Liver (tissue), 9 donors: Measurements from ENCODE around the gene ZSCAN21. TPM values are rescaled to one million over a fixed set of nuclear protein-coding genes. Genes with fewer than 3 reads are reported as not detected.

Experiments
- DNase-seq: peaks from one replicate; pipeline ENCODE4 v3.0.0-alpha.2; 2017; ENCODE audit warnings: low spot score
- H3K27ac ChIP-seq, 2 donors: one replicate each; pipeline ENCODE4 v1.7.0; 2013; ENCODE audit warnings: inconsistent platforms in 2 of 2, low read length in 2 of 2, control low read depth in 1 of 2, low read depth in 1 of 2, mild to moderate bottlenecking in 1 of 2
- H3K27me3 ChIP-seq, 4 donors: one replicate each; pipeline versions ENCODE4 v1.6.1 to v1.7.0; 2013; ENCODE audit warnings: low read length in 3 of 4, inconsistent platforms in 1 of 4, mild to moderate bottlenecking in 1 of 4, moderate library complexity in 1 of 4; ENCODE audit not compliant: control insufficient read depth in 4 of 4, insufficient read depth in 4 of 4
- H3K36me3 ChIP-seq, 4 donors: one replicate each; pipeline versions ENCODE4 v1.6.1 to v1.7.0; 2013; ENCODE audit warnings: low read length in 3 of 4, mild to moderate bottlenecking in 3 of 4, low read depth in 1 of 4, moderate library complexity in 1 of 4; ENCODE audit not compliant: control insufficient read depth in 4 of 4, insufficient read depth in 3 of 4
- H3K4me1 ChIP-seq, 4 donors: one replicate each; pipeline versions ENCODE4 v1.6.1 to v1.7.0; 2013; ENCODE audit warnings: low read length in 3 of 4, mild to moderate bottlenecking in 3 of 4, moderate library complexity in 1 of 4; ENCODE audit not compliant: control insufficient read depth in 4 of 4, insufficient read depth in 4 of 4
- H3K4me3 ChIP-seq, 3 donors: one replicate each; pipeline versions ENCODE4 v1.6.1 to v1.7.0; 2013; ENCODE audit warnings: low read length in 3 of 3, control low read depth in 1 of 3, low read depth in 1 of 3, mild to moderate bottlenecking in 1 of 3
- H3K9ac ChIP-seq, 2 donors: one replicate each; pipeline ENCODE4 v1.7.0; 2013; ENCODE audit warnings: low read length in 2 of 2, mild to moderate bottlenecking in 2 of 2, moderate library complexity in 2 of 2, control low read depth in 1 of 2, low read depth in 1 of 2
- H3K9me3 ChIP-seq, 4 donors: one replicate each; pipeline versions ENCODE4 v1.6.1 to v1.7.0; 2013; ENCODE audit warnings: low read length in 3 of 4; ENCODE audit not compliant: control insufficient read depth in 4 of 4
- EGR1 ChIP-seq, 2 donors: IDR thresholded peaks; 2 replicates each; pipeline ENCODE4 v1.6.1; 2016 to 2018; ENCODE audit warnings: antibody characterized with exemption in 2 of 2, low read depth in 2 of 2
- FOXA1 ChIP-seq: IDR thresholded peaks from 2 replicates; pipeline ENCODE4 v1.6.1; 2016; ENCODE audit warnings: antibody characterized with exemption
- FOXA2 ChIP-seq: IDR thresholded peaks from 2 replicates; pipeline ENCODE4 v1.6.1; 2016; ENCODE audit warnings: antibody characterized with exemption
- GABPA ChIP-seq, 2 donors: IDR thresholded peaks in 1 of 2; conservative IDR thresholded peaks in 1 of 2; 2 replicates each; pipeline ENCODE4 v1.6.1; 2016; ENCODE audit warnings: antibody characterized with exemption in 2 of 2, mild to moderate bottlenecking in 1 of 2, moderate library complexity in 1 of 2
- HNF4A ChIP-seq, 2 donors: conservative IDR thresholded peaks; 2 replicates each; pipeline ENCODE4 v1.6.1; 2016; ENCODE audit warnings: antibody characterized with exemption in 2 of 2, mild to moderate bottlenecking in 2 of 2
- JUND ChIP-seq, 2 donors: IDR thresholded peaks; 2 replicates each; pipeline ENCODE4 v1.6.1; 2016; ENCODE audit warnings: antibody characterized with exemption in 2 of 2
- YY1 ChIP-seq: IDR thresholded peaks from 2 replicates; pipeline ENCODE4 v1.6.1; 2016; ENCODE audit warnings: antibody characterized with exemption, mild to moderate bottlenecking
- WGBS: extraction: QIAGEN DNeasy Blood & Tissue Kit; methylation state at CpG from one replicate; pipeline ENCODE4 v1.1.7; 2013; 5-methylcytosine and 5-hydroxymethylcytosine counted together
- polyA plus RNA-seq, 2 donors: library from polyadenylated mRNA; stranded (reverse) in 1 of 2; unstranded in 1 of 2; fragments of 200-250 nt in 1 of 2; fragments of >200 nt in 1 of 2; fragmentation: Nextera tagmentation in 1 of 2; extraction: Ambion mirVana in 1 of 2; gene quantifications; one replicate each; pipeline versions ENCODE4 v1.2.1 to v1.2.3, GENCODE V29; 2013 to 2015
- total RNA-seq, 2 donors: library from RNA; depleted of rRNA; stranded (reverse); fragments of >200 nt; gene quantifications; one replicate each; pipeline ENCODE4 v1.2.3, GENCODE V29; 2014
- TF ChIP-seq, protein P1 (sequence below): fragments of 150-350 bp; IDR thresholded peaks from 2 replicates; pipeline ENCODE4 v1.5.1; 2017; ENCODE audit warnings: improper control_type of control experiment, low read depth, low read length; ENCODE audit not compliant: missing input control
- TF ChIP-seq, protein P2 (sequence below): IDR thresholded peaks from 2 replicates; pipeline ENCODE4 v1.6.1; 2016; ENCODE audit warnings: antibody characterized with exemption
- TF ChIP-seq, protein P3 (sequence below): IDR thresholded peaks from 2 replicates; pipeline ENCODE4 v1.6.1; 2016; ENCODE audit warnings: antibody characterized with exemption
- TF ChIP-seq, protein P4 (sequence below): IDR thresholded peaks from 2 replicates; pipeline ENCODE4 v1.6.1; 2016; ENCODE audit warnings: antibody characterized with exemption
- TF ChIP-seq, protein P5 (sequence below): IDR thresholded peaks from 2 replicates; pipeline ENCODE4 v1.6.1; 2016; ENCODE audit warnings: antibody characterized with exemption, mild to moderate bottlenecking
- donor health status: healthy.
- donor health status: healthy.
- donor health status: healthy.
- donor health status: healthy.
- donor health status: healthy.

Gene ZSCAN21
- total and polyA plus RNA-seq, 4 donors = 4.6 to 8.6 (median 6.9) TPM

- TF ChIP-seq, protein P1, sequence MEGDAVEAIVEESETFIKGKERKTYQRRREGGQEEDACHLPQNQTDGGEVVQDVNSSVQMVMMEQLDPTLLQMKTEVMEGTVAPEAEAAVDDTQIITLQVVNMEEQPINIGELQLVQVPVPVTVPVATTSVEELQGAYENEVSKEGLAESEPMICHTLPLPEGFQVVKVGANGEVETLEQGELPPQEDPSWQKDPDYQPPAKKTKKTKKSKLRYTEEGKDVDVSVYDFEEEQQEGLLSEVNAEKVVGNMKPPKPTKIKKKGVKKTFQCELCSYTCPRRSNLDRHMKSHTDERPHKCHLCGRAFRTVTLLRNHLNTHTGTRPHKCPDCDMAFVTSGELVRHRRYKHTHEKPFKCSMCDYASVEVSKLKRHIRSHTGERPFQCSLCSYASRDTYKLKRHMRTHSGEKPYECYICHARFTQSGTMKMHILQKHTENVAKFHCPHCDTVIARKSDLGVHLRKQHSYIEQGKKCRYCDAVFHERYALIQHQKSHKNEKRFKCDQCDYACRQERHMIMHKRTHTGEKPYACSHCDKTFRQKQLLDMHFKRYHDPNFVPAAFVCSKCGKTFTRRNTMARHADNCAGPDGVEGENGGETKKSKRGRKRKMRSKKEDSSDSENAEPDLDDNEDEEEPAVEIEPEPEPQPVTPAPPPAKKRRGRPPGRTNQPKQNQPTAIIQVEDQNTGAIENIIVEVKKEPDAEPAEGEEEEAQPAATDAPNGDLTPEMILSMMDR = no peak
- TF ChIP-seq, protein P2, sequence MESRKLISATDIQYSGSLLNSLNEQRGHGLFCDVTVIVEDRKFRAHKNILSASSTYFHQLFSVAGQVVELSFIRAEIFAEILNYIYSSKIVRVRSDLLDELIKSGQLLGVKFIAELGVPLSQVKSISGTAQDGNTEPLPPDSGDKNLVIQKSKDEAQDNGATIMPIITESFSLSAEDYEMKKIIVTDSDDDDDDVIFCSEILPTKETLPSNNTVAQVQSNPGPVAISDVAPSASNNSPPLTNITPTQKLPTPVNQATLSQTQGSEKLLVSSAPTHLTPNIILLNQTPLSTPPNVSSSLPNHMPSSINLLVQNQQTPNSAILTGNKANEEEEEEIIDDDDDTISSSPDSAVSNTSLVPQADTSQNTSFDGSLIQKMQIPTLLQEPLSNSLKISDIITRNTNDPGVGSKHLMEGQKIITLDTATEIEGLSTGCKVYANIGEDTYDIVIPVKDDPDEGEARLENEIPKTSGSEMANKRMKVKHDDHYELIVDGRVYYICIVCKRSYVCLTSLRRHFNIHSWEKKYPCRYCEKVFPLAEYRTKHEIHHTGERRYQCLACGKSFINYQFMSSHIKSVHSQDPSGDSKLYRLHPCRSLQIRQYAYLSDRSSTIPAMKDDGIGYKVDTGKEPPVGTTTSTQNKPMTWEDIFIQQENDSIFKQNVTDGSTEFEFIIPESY = no peak
- no peak for TF ChIP-seq HNF4A (conservative IDR thresholded peaks at IDR 0.05)
- TF ChIP-seq, protein P3, sequence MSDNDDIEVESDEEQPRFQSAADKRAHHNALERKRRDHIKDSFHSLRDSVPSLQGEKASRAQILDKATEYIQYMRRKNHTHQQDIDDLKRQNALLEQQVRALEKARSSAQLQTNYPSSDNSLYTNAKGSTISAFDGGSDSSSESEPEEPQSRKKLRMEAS = no peak
- TF ChIP-seq, protein P4, sequence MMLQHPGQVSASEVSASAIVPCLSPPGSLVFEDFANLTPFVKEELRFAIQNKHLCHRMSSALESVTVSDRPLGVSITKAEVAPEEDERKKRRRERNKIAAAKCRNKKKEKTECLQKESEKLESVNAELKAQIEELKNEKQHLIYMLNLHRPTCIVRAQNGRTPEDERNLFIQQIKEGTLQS = no peak
- no peak for TF ChIP-seq FOXA1
These were observed 40.1 kb downstream of the ZSCAN21 start (continued) for GRCh38 chr7:100089458-100090196.

GRCh38 chr7:100090527-100091410 lies 41.2 kb downstream of the ZSCAN21 start:
- Histone ChIP-seq H3K9me3 (no peaks in the 10 kb centered on the region), H3K27me3 (no peaks in the 10 kb centered on the region), H3K27ac (no peak overlapping the region), H3K9ac (no peak overlapping the region), H3K4me3 (no peak overlapping the region), H3K36me3 (peaks cover 20 to 55% (median 35%) of the 10 kb centered on the region in 4 donors), H3K4me1 (peaks cover 9 to 24% (median 13%) of the 10 kb centered on the region in 4 donors)
- TF ChIP-seq YY1 (no peak), FOXA2 (no peak), HNF4A (conservative IDR thresholded peaks at IDR 0.05) (no peak), JUND (IDR thresholded peaks at IDR 0.05) (no peak), GABPA (IDR thresholded peaks at IDR 0.05 in 1 of 2, conservative IDR thresholded peaks at IDR 0.05 in 1 of 2) (no peak), EGR1 (IDR thresholded peaks at IDR 0.05; ENCODE audit: low read depth in 2 of 2) (no peak)
- TF ChIP-seq, protein P4 = no peak
- TF ChIP-seq, protein P1 = no peak
- TF ChIP-seq, protein P5, sequence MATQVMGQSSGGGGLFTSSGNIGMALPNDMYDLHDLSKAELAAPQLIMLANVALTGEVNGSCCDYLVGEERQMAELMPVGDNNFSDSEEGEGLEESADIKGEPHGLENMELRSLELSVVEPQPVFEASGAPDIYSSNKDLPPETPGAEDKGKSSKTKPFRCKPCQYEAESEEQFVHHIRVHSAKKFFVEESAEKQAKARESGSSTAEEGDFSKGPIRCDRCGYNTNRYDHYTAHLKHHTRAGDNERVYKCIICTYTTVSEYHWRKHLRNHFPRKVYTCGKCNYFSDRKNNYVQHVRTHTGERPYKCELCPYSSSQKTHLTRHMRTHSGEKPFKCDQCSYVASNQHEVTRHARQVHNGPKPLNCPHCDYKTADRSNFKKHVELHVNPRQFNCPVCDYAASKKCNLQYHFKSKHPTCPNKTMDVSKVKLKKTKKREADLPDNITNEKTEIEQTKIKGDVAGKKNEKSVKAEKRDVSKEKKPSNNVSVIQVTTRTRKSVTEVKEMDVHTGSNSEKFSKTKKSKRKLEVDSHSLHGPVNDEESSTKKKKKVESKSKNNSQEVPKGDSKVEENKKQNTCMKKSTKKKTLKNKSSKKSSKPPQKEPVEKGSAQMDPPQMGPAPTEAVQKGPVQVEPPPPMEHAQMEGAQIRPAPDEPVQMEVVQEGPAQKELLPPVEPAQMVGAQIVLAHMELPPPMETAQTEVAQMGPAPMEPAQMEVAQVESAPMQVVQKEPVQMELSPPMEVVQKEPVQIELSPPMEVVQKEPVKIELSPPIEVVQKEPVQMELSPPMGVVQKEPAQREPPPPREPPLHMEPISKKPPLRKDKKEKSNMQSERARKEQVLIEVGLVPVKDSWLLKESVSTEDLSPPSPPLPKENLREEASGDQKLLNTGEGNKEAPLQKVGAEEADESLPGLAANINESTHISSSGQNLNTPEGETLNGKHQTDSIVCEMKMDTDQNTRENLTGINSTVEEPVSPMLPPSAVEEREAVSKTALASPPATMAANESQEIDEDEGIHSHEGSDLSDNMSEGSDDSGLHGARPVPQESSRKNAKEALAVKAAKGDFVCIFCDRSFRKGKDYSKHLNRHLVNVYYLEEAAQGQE = no peak
- TF ChIP-seq, protein P3 = no peak
- no peak for DNase-seq
- WGBS = 93% methylated on average over 14 of the region's 14 CpGs
